ENCODE results near the gene MEIS2.

MEIS2 gene

DNA sequence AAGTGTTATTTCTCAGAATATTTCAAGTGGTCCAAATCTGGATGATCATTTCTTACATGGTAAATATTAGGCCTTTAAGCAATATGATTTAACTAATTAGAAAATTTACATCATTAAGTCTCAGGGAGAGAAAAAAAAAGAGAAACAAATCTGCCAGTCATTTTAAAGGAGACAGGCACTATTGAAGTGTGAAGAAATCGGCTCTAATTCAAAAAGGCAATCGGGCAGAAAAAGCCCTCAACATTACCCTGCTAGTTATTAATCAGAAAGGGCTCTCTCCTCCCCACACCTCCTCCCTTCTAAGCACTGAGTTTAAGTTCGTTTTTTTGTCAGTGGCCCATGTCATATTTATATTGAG lies 215.9 kb downstream of the MEIS2 start:
- TF ChIP-seq CTCF (IDR thresholded peaks at IDR 0.05; ENCODE audit: insufficient read depth, low read length, poor library complexity, severe bottlenecking): no peak
- no peaks in the 10 kb centered on the region for H3K36me3 ChIP-seq (ENCODE audit: control insufficient read depth, insufficient read depth, low read length)
- H3K4me3 ChIP-seq (replicated peaks; ENCODE audit: low read depth, low read length): no peak overlapping the region
- DNase-seq (ENCODE audit: extremely low read depth, insufficient read length): no peak
- H3K27me3 ChIP-seq (replicated peaks; ENCODE audit: control insufficient read depth, insufficient read depth, low read length): peaks cover 4% of the 10 kb centered on the region

GRCh38 chr15:36883713-36884517 lies 216.4 kb downstream of the MEIS2 start:
- peaks cover 7% of the 10 kb centered on the region for H3K27me3 ChIP-seq (replicated peaks; ENCODE audit: control insufficient read depth, insufficient read depth, low read length)
- H3K4me3 ChIP-seq (replicated peaks; ENCODE audit: low read depth, low read length): peak overlapping the region; percentile 35
- peak; percentile 62 for DNase-seq (ENCODE audit: extremely low read depth, insufficient read length)
- no peaks in the 10 kb centered on the region for H3K36me3 ChIP-seq (ENCODE audit: control insufficient read depth, insufficient read depth, low read length)
- TF ChIP-seq CTCF (IDR thresholded peaks at IDR 0.05; ENCODE audit: insufficient read depth, low read length, poor library complexity, severe bottlenecking): peak; percentile 80

GRCh38 chr15:36882487-36883131 lies 217.7 kb downstream of the MEIS2 start:
- DNase-seq (ENCODE audit: extremely low read depth, insufficient read length): no peak
- no peak for TF ChIP-seq CTCF (IDR thresholded peaks at IDR 0.05; ENCODE audit: insufficient read depth, low read length, poor library complexity, severe bottlenecking)
- Histone ChIP-seq H3K27me3 (replicated peaks; ENCODE audit: control insufficient read depth, insufficient read depth, low read length) (peaks cover 8% of the 10 kb centered on the region), H3K4me3 (replicated peaks; ENCODE audit: low read depth, low read length) (no peak overlapping the region), H3K36me3 (ENCODE audit: control insufficient read depth, insufficient read depth, low read length) (no peaks in the 10 kb centered on the region)

DNA sequence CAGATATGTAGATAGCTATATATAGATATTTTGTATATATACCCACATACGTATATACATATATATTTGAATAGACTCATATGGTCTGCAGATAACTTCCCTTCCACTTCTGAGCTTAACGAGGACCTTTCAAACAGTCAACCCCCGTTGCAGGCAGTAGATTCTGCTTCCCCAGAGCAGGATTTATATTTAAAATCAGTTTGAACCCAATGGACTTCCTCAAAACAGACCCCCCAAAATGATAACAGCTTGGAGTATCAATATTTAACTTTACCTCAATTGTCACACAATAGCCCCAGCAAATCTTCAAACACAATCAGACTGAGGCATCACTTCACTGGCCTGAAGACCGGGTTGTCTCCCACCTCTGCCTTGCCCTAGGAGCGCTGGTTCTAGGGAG lies 218.3 kb downstream of the MEIS2 start:
- TF ChIP-seq CTCF (IDR thresholded peaks at IDR 0.05; ENCODE audit: insufficient read depth, low read length, poor library complexity, severe bottlenecking): no peak
- no peaks in the 10 kb centered on the region for H3K36me3 ChIP-seq (ENCODE audit: control insufficient read depth, insufficient read depth, low read length)
- H3K27me3 ChIP-seq (replicated peaks; ENCODE audit: control insufficient read depth, insufficient read depth, low read length): peaks cover 8% of the 10 kb centered on the region
- DNase-seq (ENCODE audit: extremely low read depth, insufficient read length): no peak
- no peak overlapping the region for H3K4me3 ChIP-seq (replicated peaks; ENCODE audit: low read depth, low read length)

GRCh38 chr15:36881516-36881915 lies 218.8 kb downstream of the MEIS2 start:
- H3K27me3 ChIP-seq (replicated peaks; ENCODE audit: control insufficient read depth, insufficient read depth, low read length): peaks cover 8% of the 10 kb centered on the region

More at GRCh38 chr15:36881516-36881915, 218.8 kb downstream of the MEIS2 start:
- DNase-seq (ENCODE audit: extremely low read depth, insufficient read length): no peak
- TF ChIP-seq CTCF (IDR thresholded peaks at IDR 0.05; ENCODE audit: insufficient read depth, low read length, poor library complexity, severe bottlenecking): no peak
- Histone ChIP-seq H3K4me3 (replicated peaks; ENCODE audit: low read depth, low read length) (no peak overlapping the region), H3K36me3 (ENCODE audit: control insufficient read depth, insufficient read depth, low read length) (no peaks in the 10 kb centered on the region)

Measured in GM06990 (cell line).